Small intestine (tissue), 16 donors: ENCODE results near the gene FLT3LG. TPM values are rescaled to one million over a fixed set of nuclear protein-coding genes. Genes with fewer than 3 reads are reported as not detected.

Experiments
- DNase-seq, 2 donors: peaks; one replicate each; pipeline versions ENCODE4 v3.0.0 to v3.0.0-alpha.2; 2013
- FAIRE-seq: peaks from 2 replicates; lab custom pipeline; 2012; peaks lifted over from hg19 to GRCh38; lab: Jason Lieb, UNC
- H3K27ac ChIP-seq, 3 donors: one replicate each; pipeline ENCODE4 v1.5.1; 2013; ENCODE audit warnings: low read length in 2 of 3, mild to moderate bottlenecking in 2 of 3, control low read depth in 1 of 3, inconsistent platforms in 1 of 3, low read depth in 1 of 3, moderate library complexity in 1 of 3
- H3K27me3 ChIP-seq, 3 donors: one replicate each; pipeline ENCODE4 v1.6.1; 2013; ENCODE audit warnings: low read length in 3 of 3, inconsistent platforms in 1 of 3; ENCODE audit not compliant: control insufficient read depth in 3 of 3, insufficient read depth in 3 of 3
- H3K36me3 ChIP-seq, 3 donors: one replicate each; pipeline ENCODE4 v1.6.1; 2013; ENCODE audit warnings: low read length in 3 of 3, inconsistent platforms in 1 of 3, low read depth in 1 of 3, mild to moderate bottlenecking in 1 of 3, moderate library complexity in 1 of 3; ENCODE audit not compliant: control insufficient read depth in 3 of 3, insufficient read depth in 2 of 3
- H3K4me1 ChIP-seq, 3 donors: one replicate each; pipeline ENCODE4 v1.6.1; 2013; ENCODE audit warnings: low read length in 2 of 3, inconsistent platforms in 1 of 3, low read depth in 1 of 3, mild to moderate bottlenecking in 1 of 3, moderate library complexity in 1 of 3; ENCODE audit not compliant: control insufficient read depth in 3 of 3, insufficient read depth in 2 of 3
- H3K4me3 ChIP-seq, 3 donors: one replicate each; pipeline ENCODE4 v1.5.1; 2013; ENCODE audit warnings: low read length in 3 of 3, control low read depth in 1 of 3, inconsistent platforms in 1 of 3, low read depth in 1 of 3, mild to moderate bottlenecking in 1 of 3, moderate library complexity in 1 of 3
- H3K9me3 ChIP-seq, 2 donors: one replicate each; pipeline ENCODE4 v1.6.1; 2013; ENCODE audit warnings: low read depth in 1 of 2, low read length in 1 of 2; ENCODE audit not compliant: control insufficient read depth in 2 of 2, insufficient read depth in 1 of 2
- WGBS, 3 donors: extraction: QIAGEN DNeasy Blood & Tissue Kit; methylation state at CpG; one replicate each; pipeline ENCODE4 v1.1.7; 2013; 5-methylcytosine and 5-hydroxymethylcytosine counted together
- long read RNA-seq, 10 donors: transcript quantifications; one replicate each; lab custom pipeline, GENCODE V29; 2026
- polyA plus RNA-seq, 4 donors: library from polyadenylated mRNA; stranded (reverse) in 3 of 4; unstranded in 1 of 4; fragments of 200-250 nt in 3 of 4; fragments of 120-200 nt in 1 of 4; gene quantifications; one replicate each; pipeline versions ENCODE4 v1.2.1 to v1.2.3, GENCODE V29; 2013
- donor health status: healthy with polysubstance abuse.
- donor health status: control.
- donor health status: control.
- donor health status: Bipolar disorder and iron deficiency.
- donor health status: healthy.

The FLT3LG gene
- 1 to 10 TPM; 4.9 to 10.0 (median 8.2) TPM for polyA plus RNA-seq
- long read RNA-seq, donor 1, result 0 reads
- long read RNA-seq, donor 2, result 0 reads
- long read RNA-seq, donor 3, partial matches to known transcripts, result 0 of 1 reads
- long read RNA-seq, donor 3, other reads (novel, unspliced or antisense), result 0 of 1 reads
- long read RNA-seq, donor 4, result 0 reads
- long read RNA-seq, donor 5, result 0 reads
- long read RNA-seq, donor 6, result 0 reads
- long read RNA-seq, donor 7, partial matches to known transcripts, result 0 of 1 reads
- long read RNA-seq, donor 7, other reads (novel, unspliced or antisense), result 0 of 1 reads
- long read RNA-seq, donor 8, result 0 reads
- long read RNA-seq, donor 9, result 0 reads
- long read RNA-seq, donor 10, result 0 reads

DNA sequence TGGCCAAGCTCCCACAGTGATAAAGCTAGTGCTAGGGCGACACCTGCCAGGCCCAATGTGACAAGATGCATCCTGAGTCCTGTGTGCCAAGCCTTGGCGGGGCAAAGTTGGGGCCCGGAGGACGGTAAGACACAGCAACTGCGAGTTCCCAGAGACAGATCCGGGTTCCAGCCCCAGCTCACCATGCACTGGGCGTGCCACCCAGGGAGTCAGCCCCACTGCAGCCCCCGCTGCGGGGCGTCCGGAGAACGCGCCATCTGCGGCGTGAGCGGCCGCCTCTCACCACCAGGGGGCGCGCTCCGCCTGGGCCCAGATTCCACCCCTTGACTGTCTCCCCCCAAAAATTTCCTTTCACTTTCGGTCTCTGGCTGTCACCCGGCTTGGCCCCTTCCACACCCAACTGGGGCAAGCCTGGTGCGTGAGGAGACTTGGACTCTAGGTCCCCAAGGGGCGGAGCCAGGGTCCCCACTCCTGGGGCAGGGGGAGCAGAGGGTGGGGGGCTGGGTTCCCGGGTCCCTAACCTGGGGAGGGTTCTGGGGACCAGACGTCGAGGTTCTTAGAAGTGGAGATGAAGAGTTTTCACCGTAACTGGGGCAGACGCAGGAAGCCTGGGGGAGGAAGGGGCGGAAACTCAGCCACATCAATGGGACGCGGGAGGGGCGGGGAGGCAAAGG is at the start of gene FLT3LG:
TSS of gene FLT3LG (plus strand) at position 348 of the 674 bp plus-strand sequence. CDS start 425 bp downstream, outside the sequence.
- Histone ChIP-seq H3K9me3 (no peaks in the 10 kb centered on the region), H3K36me3 (peaks cover 0 to 21% (median 0%) of the 10 kb centered on the region in 3 donors), H3K4me1 (peaks cover 0 to 13% (median 0%) of the 10 kb centered on the region in 3 donors), H3K27me3 (peaks cover 0 to 6% (median 0%) of the 10 kb centered on the region in 3 donors), H3K27ac (peak within 1 kb of the TSS; percentile 33 to 77 (median 71)), H3K4me3 (peak within 1 kb of the TSS; percentile 38 to 73 (median 69))
- DNase-seq, result peak; percentile 90 to 92
- no peak for FAIRE-seq
- WGBS, 3 donors, result 0 to 1% (median 1%) methylated on average over 19 to 33 of the region's 33 CpGs

DNA sequence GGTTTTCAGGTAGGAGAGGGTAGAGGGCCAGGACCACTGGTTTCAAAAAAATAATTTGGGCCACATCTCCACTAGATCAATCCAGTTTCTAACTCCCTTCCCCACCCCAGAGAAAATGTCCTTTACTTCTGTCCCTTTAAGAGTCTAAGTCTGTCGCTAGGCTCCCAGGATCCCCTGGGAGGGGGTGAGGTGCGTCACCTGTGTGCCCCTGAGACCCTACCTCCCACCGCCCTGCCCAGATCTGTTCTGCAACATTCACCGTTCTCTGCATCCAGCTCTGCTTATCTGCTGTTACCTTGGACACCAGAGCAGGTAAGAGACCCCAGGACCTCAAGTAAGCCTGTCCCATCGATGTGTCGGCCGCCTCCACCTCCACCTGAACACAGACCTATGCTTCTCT is 48.8 kb upstream of the FLT3LG start, which contains the start of gene GFY:
TSS of gene GFY (plus strand) at position 211 of the 400 bp plus-strand sequence. CDS start 1,043 bp downstream, outside the sequence.
- Histone ChIP-seq H3K4me3 (no peak within 1 kb of the TSS), H3K27ac (no peak within 1 kb of the TSS), H3K27me3 (peaks cover 20 to 100% (median 59%) of the 10 kb centered on the region in 3 donors), H3K4me1 (peaks cover 0 to 2% (median 0%) of the 10 kb centered on the region in 3 donors), H3K36me3 (no peaks in the 10 kb centered on the region), H3K9me3 (peaks cover 0 to 2% of the 10 kb centered on the region in 2 donors)
- DNase-seq, result no peak
- no peak for FAIRE-seq
- WGBS, 3 donors, result 12 to 47% (median 39%) methylated on average over 7 of the region's 7 CpGs

DNA sequence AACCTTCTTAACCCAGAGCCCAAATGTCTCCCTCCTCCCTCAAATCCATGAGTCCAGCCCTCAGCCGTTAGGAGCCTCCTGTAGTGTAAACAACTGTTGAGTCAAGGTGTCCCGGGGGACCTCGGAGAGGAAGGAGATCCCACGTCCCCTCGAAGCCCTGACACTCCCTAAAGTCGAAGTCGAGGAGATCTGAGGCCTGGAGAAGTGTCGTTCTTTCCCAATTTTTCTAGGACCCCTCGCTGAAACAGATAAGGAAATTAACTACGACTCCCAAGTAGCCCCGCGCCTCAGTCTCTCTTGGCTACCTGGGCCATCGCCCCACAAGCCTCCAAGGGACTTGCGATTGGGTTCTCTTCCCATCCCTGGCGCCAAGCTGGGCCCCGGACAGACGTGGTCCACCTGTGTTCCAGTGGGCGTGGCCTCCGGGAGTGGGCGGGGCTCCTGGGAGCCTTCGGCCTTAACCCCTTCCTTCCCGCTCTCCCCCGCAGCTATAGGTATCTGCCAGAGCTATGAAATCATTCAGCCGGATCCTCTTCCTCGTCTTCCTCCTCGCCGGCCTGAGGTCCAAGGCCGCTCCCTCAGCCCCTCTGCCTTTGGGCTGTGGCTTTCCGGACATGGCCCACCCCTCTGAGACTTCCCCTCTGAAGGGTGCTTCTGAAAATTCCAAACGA is 48.0 kb upstream of the FLT3LG start:
- H3K4me1 ChIP-seq, result peaks cover 0 to 2% (median 0%) of the 10 kb centered on the region in 3 donors

DNA sequence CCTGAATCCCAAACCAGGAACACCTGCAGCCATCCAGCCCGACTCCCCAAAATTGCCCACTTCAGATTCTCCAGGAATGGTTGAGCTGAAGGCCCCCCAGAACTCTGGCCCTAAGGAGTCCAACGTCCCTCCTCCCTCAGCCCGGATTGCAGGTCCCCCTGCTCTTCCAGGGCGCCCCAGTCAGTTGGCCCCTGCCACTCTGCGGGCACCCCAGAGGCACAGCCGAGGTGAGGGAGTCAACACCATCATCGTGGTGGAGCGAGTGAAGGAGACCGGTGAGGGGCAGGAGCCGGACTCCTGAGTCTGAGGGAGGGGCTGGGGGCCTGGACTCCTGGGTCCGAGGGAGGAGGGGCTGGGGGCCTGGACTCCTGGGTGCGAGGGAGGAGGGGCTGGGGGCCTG is 46.7 kb upstream of the FLT3LG start:
- Histone ChIP-seq H3K36me3 (no peaks in the 10 kb centered on the region), H3K27me3 (peaks cover 14 to 99% (median 70%) of the 10 kb centered on the region in 3 donors), H3K4me3 (no peak overlapping the region), H3K4me1 (peaks cover 0 to 2% (median 0%) of the 10 kb centered on the region in 3 donors), H3K27ac (no peak overlapping the region), H3K9me3 (peaks cover 0 to 11% of the 10 kb centered on the region in 2 donors)
- FAIRE-seq (no peak), DNase-seq (no peak)
- 53 to 56% (median 53%) methylated on average over 9 to 12 of the region's 12 CpGs for WGBS, 3 donors

More for the DNA sequence above, 48.0 kb upstream of the FLT3LG start:
- WGBS, 3 donors, result 3 to 5% (median 5%) methylated on average over 28 to 30 of the region's 30 CpGs
- DNase-seq (no peak), FAIRE-seq (no peak)
- H3K27me3 ChIP-seq, result peaks cover 20 to 99% (median 65%) of the 10 kb centered on the region in 3 donors
- no peak overlapping the region for H3K4me3 ChIP-seq
- no peak overlapping the region for H3K27ac ChIP-seq
- no peaks in the 10 kb centered on the region for H3K36me3 ChIP-seq
- peaks cover 0 to 2% of the 10 kb centered on the region in 2 donors for H3K9me3 ChIP-seq

GRCh38 chr19:49427855-49428546 is 46.0 kb upstream of the FLT3LG start:
- WGBS, 3 donors, result 2 to 3% (median 3%) methylated on average over 37 to 45 of the region's 45 CpGs
- Histone ChIP-seq H3K9me3 (peaks cover 0 to 11% of the 10 kb centered on the region in 2 donors), H3K27ac (no peak overlapping the region), H3K4me3 (no peak overlapping the region), H3K27me3 (peaks cover 17 to 99% (median 66%) of the 10 kb centered on the region in 3 donors), H3K4me1 (peaks cover 0 to 1% (median 0%) of the 10 kb centered on the region in 3 donors), H3K36me3 (no peaks in the 10 kb centered on the region)
- no peak for DNase-seq
- no peak for FAIRE-seq

DNA sequence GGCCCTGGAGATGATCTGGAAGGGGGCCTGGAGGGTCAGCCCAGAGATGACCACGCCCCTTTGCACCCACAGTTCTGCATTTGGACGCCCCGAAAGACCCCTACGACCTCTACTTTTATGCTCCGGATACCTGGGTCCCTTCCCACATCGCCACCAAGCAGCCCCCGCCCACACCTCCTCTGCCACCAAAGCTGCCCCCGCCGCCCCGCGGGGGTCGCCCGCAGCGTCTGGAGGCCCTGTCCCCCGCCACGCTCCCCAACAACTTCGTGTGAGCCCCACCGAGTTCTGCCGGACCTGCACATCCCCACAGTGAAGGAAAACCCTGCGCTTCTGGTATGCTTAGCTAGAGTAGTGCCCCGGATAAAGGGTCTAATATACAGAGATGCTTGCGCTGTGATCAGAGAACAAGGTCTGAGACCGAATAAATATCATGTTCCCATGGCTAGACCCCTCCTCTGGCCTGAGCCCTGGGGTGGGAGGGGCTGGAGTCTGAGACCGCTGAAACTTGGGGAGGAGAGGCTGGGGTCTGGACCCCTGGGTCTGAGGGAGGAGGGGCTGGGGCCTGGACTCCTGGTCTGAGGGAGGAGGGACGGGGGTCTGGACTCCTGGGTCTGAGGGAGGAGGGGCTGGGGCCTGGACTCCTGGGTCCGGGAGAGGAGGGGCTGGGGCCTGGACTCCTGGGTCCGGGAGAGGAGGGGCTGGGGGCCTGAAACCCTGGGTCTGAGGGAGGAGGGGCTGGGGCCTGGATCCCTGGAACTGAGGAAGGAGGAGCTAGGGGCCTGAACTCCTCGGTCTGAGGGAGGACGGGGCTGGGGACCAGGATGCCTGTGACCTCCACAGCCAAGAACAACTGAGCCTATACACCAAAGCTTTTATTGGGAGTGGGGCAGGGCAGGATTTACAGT is 45.2 kb upstream of the FLT3LG start:
- no peak for DNase-seq
- Histone ChIP-seq H3K27ac (no peak overlapping the region), H3K9me3 (peaks cover 0 to 11% of the 10 kb centered on the region in 2 donors), H3K4me3 (no peak overlapping the region), H3K4me1 (no peaks in the 10 kb centered on the region), H3K27me3 (peaks cover 12 to 99% (median 66%) of the 10 kb centered on the region in 3 donors), H3K36me3 (no peaks in the 10 kb centered on the region)
- no peak for FAIRE-seq
- 12 to 19% (median 14%) methylated on average over 26 to 29 of the region's 29 CpGs for WGBS, 3 donors

DNA sequence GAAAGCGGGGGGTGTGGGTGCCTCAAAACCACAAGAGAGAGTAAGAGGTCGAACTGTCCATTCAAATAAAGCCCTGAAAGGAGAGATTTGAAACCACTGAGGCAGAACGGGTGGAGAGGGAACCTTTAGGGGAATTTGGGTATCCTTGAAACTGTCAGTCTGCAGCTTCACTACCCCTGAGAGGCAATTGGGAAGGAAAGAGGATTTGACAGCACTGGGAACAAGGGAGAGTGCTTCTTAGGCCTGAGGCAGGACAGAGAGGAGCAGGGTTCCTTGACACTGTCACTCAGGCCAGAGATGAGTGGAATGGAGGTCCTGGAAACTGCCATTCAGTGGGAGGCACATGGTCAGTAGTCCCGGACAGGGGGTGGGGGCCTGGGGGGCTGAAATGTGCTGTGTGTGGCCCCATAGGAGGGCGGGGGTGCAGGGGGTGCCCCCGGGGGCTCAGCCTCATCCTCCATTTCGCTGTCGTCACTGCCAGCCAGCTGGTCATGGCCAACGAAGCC is 43.8 kb upstream of the FLT3LG start:
- peaks cover 10 to 99% (median 62%) of the 10 kb centered on the region in 3 donors for H3K27me3 ChIP-seq
- H3K4me1 ChIP-seq, result no peaks in the 10 kb centered on the region
- H3K36me3 ChIP-seq, result no peaks in the 10 kb centered on the region
- H3K9me3 ChIP-seq, result peaks cover 0 to 11% of the 10 kb centered on the region in 2 donors
- DNase-seq (no peak), FAIRE-seq (no peak)
- H3K4me3 ChIP-seq, result no peak overlapping the region
- no peak overlapping the region for H3K27ac ChIP-seq
- 59 to 68% (median 61%) methylated on average over 7 to 9 of the region's 9 CpGs for WGBS, 3 donors
